Left renal pelvis (tissue), 4 donors: Measurements from ENCODE around the gene MAP1LC3B2. TPM values are rescaled to one million over a fixed set of nuclear protein-coding genes. Genes with fewer than 3 reads are reported as not detected.
"Not testable (repeated sequence)": the region's sequence is repeated elsewhere in the genome, so short reads cannot be mapped to it uniquely, and the experiment has no call there.

Source experiments
- DNase-seq, 4 donors: peaks; one replicate each; pipeline ENCODE4 v3.0.0-alpha.2; 2013; ENCODE audit warnings: low read depth in 4 of 4, low spot score in 3 of 4
- polyA plus RNA-seq, 4 donors: library from polyadenylated mRNA; unstranded; fragments of 120-200 nt; gene quantifications; one replicate each; pipeline ENCODE4 v1.2.1, GENCODE V29; 2013; ENCODE audit not compliant: insufficient read length in 4 of 4

MAP1LC3B2 gene
- polyA plus RNA-seq, 4 donors = 3.9 to 11.6 (median 8.1) TPM

DNA sequence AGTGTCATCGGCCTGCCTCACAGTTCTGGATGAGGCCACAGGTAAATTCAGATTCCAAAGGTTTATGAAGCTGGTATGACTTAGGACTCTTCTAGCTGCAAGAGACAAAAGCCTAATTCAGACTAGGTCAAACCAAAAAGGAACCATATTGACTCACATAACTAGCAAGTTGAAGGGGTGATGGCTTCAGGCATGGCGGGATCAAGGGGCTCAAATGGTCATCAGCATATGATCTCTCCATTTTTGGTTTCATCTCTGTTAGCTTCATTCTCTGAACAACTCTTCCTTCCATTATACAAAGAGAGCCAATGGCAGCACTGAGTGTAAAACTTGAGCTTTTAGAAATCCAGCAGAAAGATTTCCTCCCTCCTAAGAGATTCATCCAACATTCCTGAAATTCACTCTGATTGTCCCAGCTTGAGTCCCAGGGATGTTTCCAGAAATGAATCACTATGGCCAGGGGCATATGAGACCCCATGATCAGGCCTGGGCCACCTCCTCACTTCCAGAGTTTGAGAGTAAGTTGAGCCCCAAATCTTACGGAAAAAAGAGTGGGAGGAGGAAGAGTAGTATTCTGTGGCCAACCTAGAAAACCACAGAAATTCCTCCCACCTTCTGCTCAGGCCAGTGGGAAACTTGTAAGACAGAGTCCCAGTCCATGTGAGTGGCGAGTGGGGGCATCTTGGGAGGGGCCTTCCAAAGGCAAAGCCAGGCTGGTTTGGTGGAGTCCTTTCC, 2.0 kb upstream of the MAP1LC3B2 start:
- no peak for DNase-seq

DNA sequence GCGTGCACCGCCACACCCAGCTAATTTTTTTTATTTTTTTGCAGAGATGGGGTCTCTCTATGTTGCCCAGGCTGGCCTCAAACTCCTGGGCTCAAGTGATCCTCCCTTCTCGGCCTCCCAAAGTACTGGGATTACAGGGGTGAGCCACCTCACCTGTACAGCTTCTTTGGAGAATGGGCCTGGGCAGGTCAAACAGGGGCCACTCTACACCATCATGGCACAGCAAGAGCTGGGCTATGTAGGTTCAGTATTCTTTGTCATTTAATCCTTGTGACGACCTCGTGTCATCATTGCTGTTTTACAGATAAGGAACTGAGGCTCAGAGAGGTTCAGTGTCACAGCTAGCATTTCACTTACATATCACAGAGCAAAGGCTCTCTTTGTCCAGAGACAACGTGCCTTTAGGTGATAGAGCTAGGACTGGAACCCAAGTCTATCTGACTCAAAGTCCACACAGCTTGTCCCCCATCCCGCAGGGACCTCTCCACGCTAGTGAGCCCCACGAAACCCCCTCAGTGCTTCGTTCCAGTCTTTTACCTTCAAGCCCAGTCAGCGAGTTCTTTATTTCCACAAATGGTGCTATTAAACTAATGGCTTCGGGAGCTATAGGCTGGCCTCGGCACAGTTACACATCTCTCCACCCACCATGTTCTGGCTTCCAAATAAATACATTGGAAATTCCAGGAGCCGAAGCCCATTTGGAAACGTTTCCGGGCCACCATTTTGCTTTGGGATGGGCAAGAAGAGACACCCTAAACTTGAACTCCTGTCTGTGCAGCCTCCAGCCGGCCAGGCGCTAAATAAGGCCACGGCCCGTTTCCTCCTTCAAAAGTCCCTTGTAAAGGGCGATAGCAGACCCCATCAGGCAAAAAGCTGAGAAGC, 660 bp upstream of the MAP1LC3B2 start:
- DNase-seq = no peak

DNA sequence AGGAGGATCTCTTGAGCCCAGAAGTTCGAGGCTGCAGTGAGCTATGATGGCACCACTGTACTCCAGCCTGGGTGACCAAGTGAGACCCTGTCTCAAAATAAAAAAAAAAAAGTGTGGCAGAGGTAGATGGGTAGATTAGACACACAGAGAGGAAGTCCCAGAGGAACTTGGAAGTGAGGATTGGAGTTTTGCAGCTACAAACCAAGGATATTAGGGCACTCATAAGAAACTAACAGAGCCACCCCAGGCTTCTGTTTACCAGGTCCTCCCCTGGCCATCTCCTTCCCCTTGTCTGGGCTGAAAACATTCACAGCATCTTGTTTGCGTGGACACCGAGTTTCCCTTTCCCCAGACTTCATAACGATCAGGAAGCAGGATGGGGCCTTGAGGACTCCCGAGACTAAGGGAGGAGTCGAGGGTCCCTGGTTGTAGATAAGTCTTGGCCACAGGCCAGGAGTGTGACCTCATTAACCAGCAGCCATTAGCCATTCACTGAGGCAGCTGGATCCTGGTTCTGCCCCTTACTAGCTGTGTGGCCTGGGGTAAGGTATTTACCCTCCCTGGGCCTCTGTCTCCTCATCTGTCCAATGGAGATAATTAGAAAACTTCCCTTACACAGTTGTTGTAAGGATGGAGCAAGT, 2.1 kb downstream of the MAP1LC3B2 start:
- DNase-seq = no peak

GRCh38 chr12:116562090-116562489, 2.9 kb downstream of the MAP1LC3B2 start:
- no peak for DNase-seq

GRCh38 chr12:116563262-116563661, 4.1 kb downstream of the MAP1LC3B2 start:
- DNase-seq = no peak

DNA sequence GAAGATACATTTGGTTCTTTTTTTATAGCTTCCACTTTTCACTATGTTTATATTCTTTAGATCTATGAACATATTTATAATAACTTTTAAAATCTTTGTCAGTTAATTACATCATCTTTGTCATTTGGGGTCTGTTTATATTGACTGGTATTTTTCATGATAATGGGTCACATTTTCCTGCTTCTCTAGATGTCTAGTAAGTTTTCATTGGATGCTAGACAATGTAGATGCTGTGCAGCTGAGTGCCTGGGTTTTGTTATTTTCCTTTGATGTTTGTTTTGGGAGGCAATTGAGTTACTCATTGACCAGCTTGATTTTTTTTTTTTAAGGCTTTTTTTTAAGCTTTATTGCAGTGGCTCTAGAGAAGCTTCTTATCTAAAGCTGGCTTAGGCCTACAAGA, 4.9 kb downstream of the MAP1LC3B2 start:
- no peak for DNase-seq

DNA sequence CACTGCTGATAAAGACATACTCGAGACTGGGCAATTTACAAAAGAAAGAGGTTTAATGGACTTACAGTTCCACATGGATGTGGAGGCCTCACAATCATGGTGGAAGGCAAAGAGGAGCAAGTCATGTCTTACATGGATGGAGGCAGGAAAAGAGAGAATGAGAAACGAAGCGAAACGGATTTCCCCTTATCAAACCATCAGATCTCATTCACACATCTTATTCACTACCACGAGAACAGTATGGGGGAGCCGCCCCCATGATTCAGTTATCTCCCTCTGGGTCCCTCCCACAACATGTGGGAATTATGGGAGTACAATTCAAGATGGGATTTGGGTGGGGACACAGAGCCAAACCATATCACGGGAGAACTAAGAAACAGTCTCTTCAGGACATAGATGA, 6.0 kb downstream of the MAP1LC3B2 start:
- not testable (repeated sequence) for DNase-seq

DNA sequence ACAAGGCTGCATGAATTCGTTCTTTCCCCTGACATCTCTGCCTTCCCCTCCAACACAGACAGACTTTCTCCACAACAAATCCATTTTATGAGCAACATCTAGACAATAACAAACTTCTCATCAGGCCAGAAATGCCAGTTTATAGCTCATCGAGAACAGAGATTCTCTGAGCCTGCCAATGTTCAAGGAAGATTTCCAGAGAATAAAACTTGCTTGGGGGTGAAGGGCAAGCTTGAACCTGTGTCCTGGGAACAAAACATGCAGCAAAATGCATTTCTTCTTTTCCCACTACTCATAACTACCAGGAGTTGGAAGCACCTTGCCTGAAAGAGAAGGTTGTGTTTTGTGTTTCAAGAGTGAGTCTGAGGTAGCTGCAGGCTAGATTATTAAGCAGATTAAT, 6.8 kb downstream of the MAP1LC3B2 start:
- no peak for DNase-seq

GRCh38 chr12:116568203-116568602, 9.0 kb downstream of the MAP1LC3B2 start:
- no peak for DNase-seq

GRCh38 chr12:116571089-116571488, 11.9 kb downstream of the MAP1LC3B2 start:
- no peak for DNase-seq

GRCh38 chr12:116573776-116574175, 14.6 kb downstream of the MAP1LC3B2 start:
- no peak for DNase-seq

DNA sequence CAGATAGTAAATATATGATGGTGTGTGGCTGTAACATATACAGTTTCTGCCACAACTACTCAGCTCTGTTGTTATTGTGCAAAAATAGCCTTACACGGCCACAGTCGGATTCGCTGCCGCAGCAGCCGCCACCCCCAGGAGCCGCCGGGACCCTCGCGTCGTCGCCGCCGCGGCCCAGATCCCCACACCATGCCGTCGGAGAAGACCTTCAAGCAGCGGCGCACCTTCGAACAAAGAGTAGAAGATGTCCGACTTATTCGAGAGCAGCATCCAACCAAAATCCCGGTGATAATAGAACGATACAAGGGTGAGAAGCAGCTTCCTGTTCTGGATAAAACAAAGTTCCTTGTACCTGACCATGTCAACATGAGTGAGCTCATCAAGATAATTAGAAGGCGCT, 16.6 kb downstream of the MAP1LC3B2 start:
- not testable (repeated sequence) for DNase-seq

DNA sequence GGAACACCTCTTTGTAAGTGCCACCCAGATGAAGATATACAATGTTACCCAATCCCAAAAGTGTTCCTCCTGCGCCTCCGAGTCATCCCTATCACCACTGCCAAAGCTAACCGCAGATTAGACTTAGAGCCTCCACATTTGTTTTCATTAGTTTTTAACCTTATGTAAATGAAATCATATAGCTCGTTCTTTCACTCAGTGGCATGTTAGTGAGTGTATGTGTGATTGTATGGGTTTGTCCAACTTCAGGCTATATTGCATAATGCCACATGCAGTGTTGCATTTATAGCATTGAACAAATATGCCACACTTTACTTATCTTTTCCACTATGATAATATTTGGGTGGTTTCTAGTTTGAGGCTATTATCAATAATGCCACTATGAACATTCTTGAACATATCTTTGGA, 18.0 kb downstream of the MAP1LC3B2 start:
- no peak for DNase-seq

- DNase-seq = no peak
Observed at GRCh38 chr12:116578051-116578450, 18.9 kb downstream of the MAP1LC3B2 start.

- no peak for DNase-seq
Observed at GRCh38 chr12:116582610-116583009, 23.4 kb downstream of the MAP1LC3B2 start.

DNA sequence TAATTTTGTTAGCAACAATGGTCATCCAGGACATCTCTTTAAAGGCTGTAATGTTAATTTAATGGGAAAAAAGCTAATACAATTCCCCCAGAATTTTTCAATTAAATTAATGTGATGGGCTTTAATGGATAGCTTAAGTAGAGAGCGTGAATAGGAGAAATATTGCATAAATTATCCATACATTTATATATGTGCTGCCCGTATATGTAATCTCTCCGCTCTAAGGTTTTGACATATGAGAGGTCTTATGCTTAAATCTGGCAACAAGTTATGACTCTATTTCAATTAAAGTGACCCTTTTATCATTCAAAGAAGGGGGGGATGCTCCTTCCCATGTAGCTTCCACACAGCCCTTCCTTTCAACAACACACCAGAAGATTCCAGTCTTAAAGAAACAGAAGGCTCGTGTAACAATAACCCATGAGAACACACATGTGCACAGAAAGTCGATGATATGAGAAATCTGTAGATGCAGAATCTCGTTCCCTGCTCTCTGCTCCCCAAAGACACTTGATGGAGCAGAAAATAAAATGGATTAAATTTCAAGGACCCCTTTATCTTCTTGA, 24.0 kb downstream of the MAP1LC3B2 start:
- no peak for DNase-seq

DNA sequence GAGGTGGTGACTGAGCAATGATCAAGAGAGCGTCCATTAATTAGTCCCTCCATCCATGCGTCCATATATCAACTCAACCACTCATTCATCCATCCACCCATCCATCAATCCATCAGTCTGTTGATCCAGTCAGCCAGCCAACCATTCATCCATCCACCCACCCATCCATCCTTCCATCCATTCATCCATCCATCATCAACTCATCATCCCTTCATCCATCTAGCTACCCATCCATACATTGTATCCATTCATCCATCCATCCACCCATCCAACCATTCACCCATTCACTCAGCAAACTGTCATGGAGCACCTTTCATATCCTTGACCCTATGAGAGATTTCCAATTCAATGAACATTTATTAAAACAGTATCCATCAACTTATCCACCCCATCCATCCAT, 28.1 kb downstream of the MAP1LC3B2 start:
- DNase-seq = no peak

DNA sequence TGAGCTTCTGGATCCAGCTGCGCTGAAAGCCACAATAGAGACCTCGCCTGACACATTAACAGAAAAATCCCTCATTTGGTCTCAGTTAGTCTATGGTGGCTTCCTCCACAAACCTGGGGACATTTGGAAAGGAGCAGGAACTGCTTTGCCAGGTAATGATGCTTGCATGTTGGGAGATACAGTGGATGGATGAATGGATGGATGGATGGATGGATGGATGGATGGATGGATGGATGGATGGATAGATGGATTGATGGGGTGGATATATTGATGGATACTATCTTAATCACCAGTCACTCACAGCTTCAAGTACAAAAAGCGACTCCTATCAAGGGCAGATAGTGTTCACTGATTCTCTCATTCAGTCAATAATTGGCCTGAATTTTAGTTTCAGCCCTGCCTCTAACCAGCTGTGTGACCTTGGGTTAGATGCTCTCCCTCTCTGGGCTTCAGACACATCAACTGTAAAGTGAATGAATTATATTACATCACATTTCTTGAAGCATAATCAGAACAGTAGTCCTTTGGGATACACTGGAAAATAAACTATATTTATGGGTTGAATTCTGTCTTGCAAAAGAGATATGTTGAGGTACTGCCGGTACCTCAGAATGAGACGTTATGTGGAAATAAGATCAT, 29.3 kb downstream of the MAP1LC3B2 start:
- DNase-seq = no peak

GRCh38 chr12:116589581-116589980, 30.4 kb downstream of the MAP1LC3B2 start:
- no peak for DNase-seq

DNA sequence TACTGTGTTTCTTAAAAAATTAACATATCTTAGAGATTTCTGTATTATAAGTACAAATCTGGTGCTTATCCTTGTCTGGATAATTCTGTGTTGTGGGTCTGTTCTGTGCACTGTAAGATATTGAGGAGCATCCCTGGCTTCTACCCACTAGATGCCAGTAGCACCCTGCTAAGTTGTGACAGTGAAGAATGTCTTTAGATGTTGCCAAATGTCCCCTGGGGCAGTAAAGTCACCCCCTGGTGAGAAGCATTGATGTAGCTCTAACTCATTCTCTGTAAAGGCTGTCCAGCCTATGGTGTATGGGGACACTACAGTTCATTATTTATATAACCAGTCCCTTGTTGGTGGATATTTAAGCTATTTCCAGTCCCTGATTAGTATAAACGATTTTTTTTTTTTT, 31.4 kb downstream of the MAP1LC3B2 start:
- DNase-seq = no peak
